B cell (primary cell): ENCODE measurements around the gene PLXNB1. TPM values are rescaled to one million over a fixed set of nuclear protein-coding genes. Genes with fewer than 3 reads are reported as not detected.

Experiments used
- ATAC-seq: fragments of 200-7000 bp; cut with Tn5 transposase; one replicate; pipeline ENCODE4 v1.10.0; 2021; ENCODE audit warnings: low read depth, mild to moderate bottlenecking, moderate number of reproducible peaks, moderate library complexity
- CTCF ChIA-PET: fragments of 350-600 bp; sonication (Branson Sonifier 250); formaldehyde crosslinking; loops from one replicate; lab custom pipeline; 2021; ENCODE audit warnings: antibody characterized with exemption, inconsistent platforms; lab: Charles Lee
- POLR2A ChIA-PET: fragments of 350-600 bp; sonication (Branson Sonifier 250); formaldehyde crosslinking; loops from one replicate; lab custom pipeline; 2021; ENCODE audit warnings: antibody characterized with exemption; lab: Charles Lee
- DNase-seq: peaks from one replicate; pipeline ENCODE4 v3.0.0; 2013
- H2AFZ ChIP-seq: 2 replicates; pipeline ENCODE4 v1.6.1; 2012; ENCODE audit warnings: mild to moderate bottlenecking, low read depth, low read length; ENCODE audit not compliant: insufficient read depth, poor library complexity, severe bottlenecking
- H3K27ac ChIP-seq, 2 donors: 1 replicate in 1 of 2; 2 replicates in 1 of 2; pipeline ENCODE4 v1.5.1; 2012 to 2013; ENCODE audit warnings: low read length in 2 of 2, mild to moderate bottlenecking in 2 of 2, moderate library complexity in 1 of 2
- H3K27me3 ChIP-seq, 4 experiments: fragments of 200-600 bp in 1 of 4; sonication (generic) in 1 of 4; replicated peaks in 1 of 4; 1 replicate in 2 of 4; 2 replicates in 2 of 4; pipeline versions ENCODE4 v1.6.1 to v1.7.0; 2013 to 2016; ENCODE audit warnings: low read length in 3 of 4, mild to moderate bottlenecking in 2 of 4, mixed read lengths in 1 of 4, moderate library complexity in 1 of 4; ENCODE audit not compliant: insufficient read depth in 4 of 4, control insufficient read depth in 3 of 4; ENCODE audit errors: control extremely low read depth in 1 of 4
- H3K36me3 ChIP-seq, 2 experiments: replicated peaks in 1 of 2; 1 replicate in 1 of 2; 2 replicates in 1 of 2; pipeline versions ENCODE4 v1.6.1 to v1.7.1; 2013; ENCODE audit warnings: low read length in 1 of 2; ENCODE audit not compliant: insufficient read depth in 2 of 2, control insufficient read depth in 1 of 2; ENCODE audit errors: control extremely low read depth in 1 of 2, extremely low read depth in 1 of 2
- H3K4me1 ChIP-seq, 2 donors: fragments of 200-600 bp in 1 of 2; sonication (generic) in 1 of 2; 1 replicate in 1 of 2; 2 replicates in 1 of 2; pipeline versions ENCODE4 v1.5.1 to v1.6.1; 2013 to 2017; ENCODE audit warnings: low read length in 2 of 2; ENCODE audit not compliant: control insufficient read depth in 2 of 2, insufficient read depth in 2 of 2
- H3K4me2 ChIP-seq: replicated peaks from 2 replicates; pipeline ENCODE3; 2012; ENCODE audit warnings: mild to moderate bottlenecking, low read depth, low read length; ENCODE audit not compliant: poor library complexity, severe bottlenecking
- H3K4me3 ChIP-seq, 5 experiments: fragments of 200-600 bp in 1 of 5; sonication (generic) in 1 of 5; 1 replicate in 3 of 5; 2 replicates in 2 of 5; pipeline versions ENCODE4 v1.5.1 to v1.7.0; 2011 to 2016; ENCODE audit warnings: low read length in 4 of 5, mild to moderate bottlenecking in 4 of 5, low read depth in 2 of 5, control low read depth in 1 of 5, moderate library complexity in 1 of 5; ENCODE audit not compliant: insufficient read depth in 1 of 5; ENCODE audit errors: control extremely low read depth in 1 of 5, extremely low read depth in 1 of 5
- H3K79me2 ChIP-seq: fragments of 200-600 bp; sonication (generic); one replicate; pipeline ENCODE4 v1.6.0; 2016; ENCODE audit warnings: low read length; ENCODE audit not compliant: control insufficient read depth, insufficient read depth
- H3K9ac ChIP-seq: fragments of 200-600 bp; sonication (generic); 2 replicates; pipeline ENCODE4 v1.6.1; 2017; ENCODE audit warnings: mild to moderate bottlenecking, low read length, moderate library complexity
- H3K9me3 ChIP-seq, 3 donors: one replicate each; pipeline versions ENCODE4 v1.6.1 to v1.7.1; 2013; ENCODE audit warnings: low read length in 2 of 3; ENCODE audit not compliant: control insufficient read depth in 2 of 3, insufficient read depth in 1 of 3; ENCODE audit errors: control extremely low read depth in 1 of 3
- H4K20me1 ChIP-seq: 2 replicates; pipeline ENCODE4 v1.6.0; 2012; ENCODE audit warnings: mild to moderate bottlenecking, low read length; ENCODE audit not compliant: insufficient read depth, control insufficient read depth, poor library complexity, severe bottlenecking
- H3K27ac Mint-ChIP-seq: one replicate; pipeline ENCODE4 v1.8.0; 2021; ENCODE audit warnings: mixed read lengths
- H3K27me3 Mint-ChIP-seq: one replicate; pipeline ENCODE4 v1.8.0; 2021; ENCODE audit warnings: mixed read lengths
- H3K4me1 Mint-ChIP-seq: one replicate; pipeline ENCODE4 v1.8.0; 2021; ENCODE audit warnings: mixed read lengths
- H3K4me3 Mint-ChIP-seq: one replicate; pipeline ENCODE4 v1.8.0; 2021; ENCODE audit warnings: mixed read lengths
- H3K9me3 Mint-ChIP-seq: one replicate; pipeline ENCODE4 v1.8.0; 2022; ENCODE audit warnings: mixed read lengths; ENCODE audit not compliant: insufficient read depth
- CTCF ChIP-seq: fragments of 200-600 bp; IDR thresholded peaks from one replicate; pipeline ENCODE4 v1.8.0; 2022; ENCODE audit warnings: antibody characterized with exemption, mild to moderate bottlenecking
- EZH2 ChIP-seq: IDR thresholded peaks from 2 replicates; pipeline ENCODE4 v1.6.1; 2012; ENCODE audit warnings: borderline replicate concordance, low read depth, mild to moderate bottlenecking, moderate library complexity, low read length; ENCODE audit not compliant: insufficient read depth, poor library complexity, severe bottlenecking
- WGBS: methylation state at CpG from one replicate; pipeline ENCODE4 v1.1.5; 2013; ENCODE audit warnings: missing lambda C conversion rate; ENCODE audit not compliant: insufficient coverage; 5-methylcytosine and 5-hydroxymethylcytosine counted together
- intact Hi-C: fragments of 100-400 bp; cut with micrococcal nuclease; formaldehyde crosslinking; loops from one replicate; pipeline ENCODE4 v1.10.0; 2022
- polyA plus RNA-seq: library from polyadenylated mRNA; depleted of rRNA; stranded (reverse); fragments of >200 nt; gene quantifications from 2 replicates; pipeline ENCODE4 v1.2.3, GENCODE V29; 2012
- total RNA-seq, 2 donors: library from RNA; stranded (reverse); fragments of 120-200 nt in 1 of 2; gene quantifications; 1 replicate in 1 of 2; 2 replicates in 1 of 2; pipeline versions ENCODE4 v1.2.3 to v1.2.4, GENCODE V29; 2013 to 2022

Gene PLXNB1
- total and polyA plus RNA-seq, 2 donors (not counting 1 experiment from before 2014, with no cell fraction given), result 0.95 to 5.0 TPM

- whole genome bisulfite sequencing, result 100% methylated on average over 1 of the region's 1 CpG
- Histone ChIP-seq H3K27me3 (no peaks in the 10 kb centered on the region), H3K4me2 (no peak overlapping the region), H3K4me1 (peaks cover 13 to 21% of the 10 kb centered on the region in 2 donors), H3K27ac (peak overlapping the region in 1 of 2 donors; percentile 47), H2AFZ (peak overlapping the region; percentile 23), H3K9ac (no peak overlapping the region), H4K20me1 (no peaks in the 10 kb centered on the region), H3K79me2 (peaks cover 42% of the 10 kb centered on the region), H3K36me3 (peaks cover 0 to 17% of the 10 kb centered on the region in 2 experiments), H3K9me3 (no peaks in the 10 kb centered on the region), H3K4me3 (no peak overlapping the region)
- ChIA-PET POLR2A (interaction anchor here (0.6 to 1.3 kb wide), 6 partner anchors 29 to 136 kb away, joined by 3 to 5 read pairs (median 4); a partner anchor contains a TSS), CTCF (interaction anchor here (0.6 to 13.4 kb wide), 64 partner anchors 10 to 503 kb away, joined by 3 to 330 read pairs (median 6); partner anchors contain the start of genes ATRIP, CDC25A, NME6 and PFKFB4)
- no peak overlapping the region for H3K27ac Mint-ChIP-seq
- no peak for ATAC-seq
- TF ChIP-seq EZH2, result no peak
- TF ChIP-seq CTCF, result no peak
- intact Hi-C loops, result loop anchor here (1.0 kb wide), 4 partner anchors 35 to 204 kb away; no protein-coding TSS in a partner anchor
- peaks cover 26% of the 10 kb centered on the region for H3K4me1 Mint-ChIP-seq
- no peak for DNase-seq
- no peak overlapping the region for H3K4me3 Mint-ChIP-seq
- no peaks in the 10 kb centered on the region for H3K9me3 Mint-ChIP-seq
- no peaks in the 10 kb centered on the region for H3K27me3 Mint-ChIP-seq
Observed at GRCh38 chr3:48436477-48436787, 6.5 kb upstream of the PLXNB1 start.

- no peaks in the 10 kb centered on the region for H3K27me3 ChIP-seq
- H3K79me2 ChIP-seq, result peaks cover 37% of the 10 kb centered on the region
- H4K20me1 ChIP-seq, result no peaks in the 10 kb centered on the region
- Mint-ChIP-seq H3K27me3 (no peaks in the 10 kb centered on the region), H3K4me3 (no peak overlapping the region), H3K9me3 (no peaks in the 10 kb centered on the region), H3K27ac (no peak overlapping the region), H3K4me1 (peaks cover 23% of the 10 kb centered on the region)
- ATAC-seq, result peak; percentile 28
- no peak overlapping the region for H3K4me3 ChIP-seq
- H3K9me3 ChIP-seq, result no peaks in the 10 kb centered on the region
- peak overlapping the region in 1 of 2 donors; percentile 47 for H3K27ac ChIP-seq
- no peak overlapping the region for H3K4me2 ChIP-seq
- TF ChIP-seq EZH2 (no peak), CTCF (peak; percentile 99)
- POLR2A ChIA-PET, result interaction anchor here (0.6 to 1.3 kb wide), 6 partner anchors 30 to 136 kb away, joined by 3 to 5 read pairs (median 4); a partner anchor contains a TSS
- H3K36me3 ChIP-seq, result peaks cover 0 to 16% of the 10 kb centered on the region in 2 experiments
- H3K9ac ChIP-seq, result no peak overlapping the region
- 72% methylated on average over 5 of the region's 7 CpGs for WGBS
- CTCF ChIA-PET, result interaction anchor here (0.6 to 13.4 kb wide), 69 partner anchors 10 to 656 kb away, joined by 3 to 330 read pairs (median 5); partner anchors contain the start of genes ATRIP, CDC25A, NME6 and PFKFB4
- peak overlapping the region; percentile 23 for H2AFZ ChIP-seq
- H3K4me1 ChIP-seq, result peaks cover 10 to 15% of the 10 kb centered on the region in 2 donors
- peak; percentile 90 for DNase-seq
- intact Hi-C loops, result loop anchor here (1.0 kb wide), 4 partner anchors 35 to 204 kb away; no protein-coding TSS in a partner anchor
Observed at GRCh38 chr3:48435774-48436476, 6.0 kb upstream of the PLXNB1 start.
